A549 (cell line): ENCODE measurements around the gene EDEM1. TPM values are rescaled to one million over a fixed set of nuclear protein-coding genes. Genes with fewer than 3 reads are reported as not detected.

Experiments used
- ATAC-seq, 2 experiments: fragments of 200-7000 bp in 1 of 2; fragments of >200 bp in 1 of 2; cut with Nextera tagmentation in 1 of 2; cut with Tn5 transposase in 1 of 2; 3 replicates each; pipeline versions ENCODE4 v1.8.0 to v1.9.1; 2018 to 2020; ENCODE audit warnings: mild to moderate bottlenecking in 1 of 2, moderate library complexity in 1 of 2
- CTCF ChIA-PET: fragments of 300-600 bp; sonication (Branson Sonifier 250); formaldehyde crosslinking; extraction: SDS; loops from one replicate; lab custom pipeline; 2021; ENCODE audit warnings: antibody characterized with exemption, inconsistent platforms; lab: Yijun Ruan, JAX
- POLR2A ChIA-PET: fragments of 350-600 bp; formaldehyde crosslinking; extraction: SDS; loops from one replicate; lab custom pipeline; 2021; ENCODE audit warnings: antibody characterized with exemption, inconsistent platforms; lab: Yijun Ruan, JAX
- DNase-seq, 2 experiments: peaks; one replicate each; pipeline versions ENCODE4 v3.0.0 to v3.0.0-alpha.2; 2011 to 2016; ENCODE audit warnings: low read depth in 1 of 2, low spot score in 1 of 2
- FAIRE-seq: peaks from 2 replicates; lab custom pipeline; 2011; peaks lifted over from hg19 to GRCh38; lab: Jason Lieb, UNC
- H3K27ac ChIP-seq, 2 experiments: fragments of >200 bp; sonication (Bioruptor Twin); formaldehyde crosslinking; 3 replicates each; pipeline ENCODE4 v1.5.1; 2016 to 2017
- H3K4me1 ChIP-seq: fragments of >200 bp; sonication (Bioruptor Twin); formaldehyde crosslinking; 3 replicates; pipeline ENCODE4 v1.6.1; 2016
- H3K4me2 ChIP-seq: fragments of >200 bp; sonication (Bioruptor Twin); formaldehyde crosslinking; 3 replicates; pipeline ENCODE4 v1.6.1; 2016
- H3K4me3 ChIP-seq: fragments of >200 bp; sonication (Bioruptor Twin); formaldehyde crosslinking; 3 replicates; pipeline ENCODE4 v1.5.1; 2016
- H3K9me3 ChIP-seq: fragments of >200 bp; sonication (Bioruptor Twin); formaldehyde crosslinking; 3 replicates; pipeline ENCODE4 v1.6.1; 2016
- BHLHE40 ChIP-seq: IDR thresholded peaks from 2 replicates; pipeline ENCODE4 v1.6.1; 2012; ENCODE audit warnings: low read depth, low read length, inconsistent platforms
- CBX2 ChIP-seq: fragments of 200-600 bp; sonication (generic); IDR thresholded peaks from 2 replicates; pipeline ENCODE4 v1.6.1; 2016; ENCODE audit warnings: low read depth, mild to moderate bottlenecking, borderline replicate concordance
- CEBPB ChIP-seq, 2 experiments: fragments of >200 bp in 1 of 2; sonication (Bioruptor Twin) in 1 of 2; formaldehyde crosslinking in 1 of 2; IDR thresholded peaks; 2 replicates each; pipeline ENCODE4 v1.6.1; 2012 to 2016
- CHD4 ChIP-seq: fragments of 200-600 bp; sonication (generic); IDR thresholded peaks from 2 replicates; pipeline ENCODE4 v1.6.1; 2016; ENCODE audit warnings: antibody characterized with exemption, mild to moderate bottlenecking, borderline replicate concordance
- EHF ChIP-seq: fragments of 250-450 bp; sonication (Bioruptor Pico); IDR thresholded peaks from 2 replicates; pipeline ENCODE4 v1.5.0; 2020; ENCODE audit warnings: mild to moderate bottlenecking
- EHMT2 ChIP-seq: fragments of 200-600 bp; sonication (generic); IDR thresholded peaks from 2 replicates; pipeline ENCODE4 v1.6.1; 2016; ENCODE audit warnings: antibody characterized with exemption, low read depth, mild to moderate bottlenecking, moderate library complexity
- FOSB ChIP-seq: fragments of 250-450 bp; sonication (Bioruptor Pico); IDR thresholded peaks from 2 replicates; pipeline ENCODE4 v1.5.0; 2020; ENCODE audit warnings: mild to moderate bottlenecking, moderate library complexity
- HMGXB4 ChIP-seq: fragments of 250-450 bp; sonication (Bioruptor Pico); IDR thresholded peaks from 2 replicates; pipeline ENCODE4 v1.5.0; 2021; ENCODE audit warnings: mild to moderate bottlenecking, moderate library complexity, borderline replicate concordance
- JUN ChIP-seq, 2 experiments: fragments of >200 bp; sonication (Bioruptor Twin); formaldehyde crosslinking; IDR thresholded peaks; 2 replicates in 1 of 2; 3 replicates in 1 of 2; pipeline ENCODE4 v1.6.1; 2016 to 2017
- RAD21 ChIP-seq, 2 experiments: fragments of >200 bp in 1 of 2; sonication (Bioruptor Twin) in 1 of 2; formaldehyde crosslinking in 1 of 2; IDR thresholded peaks in 1 of 2; conservative IDR thresholded peaks in 1 of 2; 2 replicates in 1 of 2; 3 replicates in 1 of 2; pipeline ENCODE4 v1.6.1; 2012 to 2018; ENCODE audit warnings: inconsistent platforms in 1 of 2
- REST ChIP-seq: fragments of 200-600 bp; sonication (generic); IDR thresholded peaks from 2 replicates; pipeline ENCODE4 v1.6.1; 2016; ENCODE audit warnings: antibody characterized with exemption, mild to moderate bottlenecking, moderate library complexity
- SREBF2 ChIP-seq: fragments of 450-650 bp; IDR thresholded peaks from 2 replicates; pipeline ENCODE4 v1.6.1; 2014; ENCODE audit warnings: mild to moderate bottlenecking, moderate library complexity
- WGBS: methylation state at CpG from one replicate; pipeline ENCODE4 v1.1.6; 2017; ENCODE audit errors: missing lambda C conversion rate; 5-methylcytosine and 5-hydroxymethylcytosine counted together
- polyA plus RNA-seq, 4 experiments: library from polyadenylated mRNA; depleted of rRNA in 3 of 4; stranded (reverse); fragments of >200 nt; fragmentation: RNase III in 1 of 4; extraction: RNeasy Plus Mini Kit Qiagen cat#74134 plus additional on column Dnase treatment in 1 of 4; gene quantifications; 2 replicates in 3 of 4; 3 replicates in 1 of 4; pipeline ENCODE4 v1.2.3, GENCODE V29; 2011 to 2017
- TF ChIP-seq, protein P1 (sequence below): fragments of 150-350 bp; IDR thresholded peaks from 2 replicates; pipeline ENCODE4 v1.6.1; 2014; ENCODE audit warnings: low read depth, mild to moderate bottlenecking, low read length

Gene EDEM1
- polyA plus RNA-seq, 2 of the 4 experiments (the other 2 are of a cell fraction), result 16.3 to 40.9 TPM

DNA sequence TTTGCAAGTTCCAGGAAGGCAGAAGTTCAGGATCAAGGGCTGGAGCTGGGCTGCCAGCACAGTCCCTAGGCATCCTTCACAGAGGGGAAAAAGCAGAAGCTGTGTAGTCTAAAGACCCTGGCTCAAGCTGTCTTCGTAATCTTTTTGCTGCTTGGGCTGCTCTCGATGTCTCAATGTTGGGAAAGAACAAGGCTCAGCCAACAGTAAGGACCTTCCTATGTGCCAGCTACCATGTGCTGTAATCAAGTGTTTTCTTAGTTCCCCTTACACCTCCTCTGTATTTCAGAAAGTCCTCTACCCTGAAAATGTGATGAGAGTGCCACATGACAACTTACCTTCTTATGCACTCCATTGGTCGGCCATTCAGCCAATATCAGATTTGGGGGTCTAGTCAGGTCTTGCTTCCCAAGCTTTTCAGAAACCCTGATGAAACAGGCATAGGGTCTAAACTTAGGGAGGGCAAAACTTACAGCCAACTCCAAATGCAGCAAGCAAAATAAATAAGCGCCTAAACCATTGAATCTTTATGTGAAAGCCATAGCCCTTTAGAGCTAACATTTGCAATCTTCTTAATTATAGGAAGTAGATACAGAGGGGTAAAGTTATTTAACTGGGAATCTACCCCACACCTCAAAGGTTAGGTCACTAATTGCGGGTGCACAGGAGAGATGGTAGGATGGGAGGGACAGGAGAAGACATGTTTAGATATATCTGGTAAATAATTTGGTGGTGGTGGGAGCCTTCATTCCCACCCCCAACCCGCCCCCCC, 1.2 kb upstream of the EDEM1 start:
- TF ChIP-seq JUN (IDR thresholded peaks at IDR 0.05), result 0 out of 5 replicates have a peak, but pooled peaks of 1 of the 2 experiments have one; percentile 34
- TF ChIP-seq CHD4, result no peak
- no peak for DNase-seq
- Histone ChIP-seq H3K4me3 (peak overlapping the region; percentile 49), H3K4me2 (peak overlapping the region; percentile 93), H3K4me1 (peaks cover 22% of the 10 kb centered on the region; the same call in 2 of the 3 replicates), H3K27ac (peak overlapping the region; percentile 68 to 76), H3K9me3 (no peaks in the 10 kb centered on the region)
- FAIRE-seq, result no peak
- 75% methylated on average over 6 of the region's 6 CpGs for WGBS
- CTCF ChIA-PET, result interaction anchor here (0.9 to 1.6 kb wide), 5 partner anchors 8 to 531 kb away, joined by 3 to 4 read pairs (median 3); no protein-coding TSS in a partner anchor
- POLR2A ChIA-PET, result interaction anchor here (1.0 to 1.1 kb wide), 2 partner anchors 24 to 693 kb away, joined by 3 to 6 read pairs; no protein-coding TSS in a partner anchor
- no peak for ATAC-seq

DNA sequence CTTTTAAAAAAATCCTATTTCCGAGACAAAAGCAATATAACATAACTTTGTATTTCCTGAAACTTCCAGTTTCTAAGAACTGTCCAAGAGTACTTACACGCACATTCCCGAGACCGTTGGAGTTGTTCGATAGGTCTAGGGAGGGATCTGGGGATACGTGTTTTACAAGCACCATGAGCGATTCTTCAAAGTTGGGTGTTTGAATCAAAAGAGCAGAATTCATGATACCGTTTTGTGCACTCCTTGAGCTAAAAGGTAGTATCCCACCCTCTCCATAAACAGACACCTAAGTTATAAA, 700 bp upstream of the EDEM1 start:
- FAIRE-seq (no peak), ATAC-seq (no peak), DNase-seq (no peak)
- Histone ChIP-seq H3K4me3 (peak overlapping the region; percentile 49), H3K4me1 (peaks cover 26% of the 10 kb centered on the region; the same call in 2 of the 3 replicates), H3K9me3 (no peaks in the 10 kb centered on the region), H3K4me2 (peak overlapping the region; percentile 93), H3K27ac (peak overlapping the region; percentile 68 to 76)
- TF ChIP-seq BHLHE40, result no peak
- no peak for TF ChIP-seq FOSB (CRISPR knock-in tag)
- TF ChIP-seq SREBF2, result no peak
- TF ChIP-seq REST, result no peak
- TF ChIP-seq CEBPB (IDR thresholded peaks at IDR 0.05), result no peak
- TF ChIP-seq, protein P1, sequence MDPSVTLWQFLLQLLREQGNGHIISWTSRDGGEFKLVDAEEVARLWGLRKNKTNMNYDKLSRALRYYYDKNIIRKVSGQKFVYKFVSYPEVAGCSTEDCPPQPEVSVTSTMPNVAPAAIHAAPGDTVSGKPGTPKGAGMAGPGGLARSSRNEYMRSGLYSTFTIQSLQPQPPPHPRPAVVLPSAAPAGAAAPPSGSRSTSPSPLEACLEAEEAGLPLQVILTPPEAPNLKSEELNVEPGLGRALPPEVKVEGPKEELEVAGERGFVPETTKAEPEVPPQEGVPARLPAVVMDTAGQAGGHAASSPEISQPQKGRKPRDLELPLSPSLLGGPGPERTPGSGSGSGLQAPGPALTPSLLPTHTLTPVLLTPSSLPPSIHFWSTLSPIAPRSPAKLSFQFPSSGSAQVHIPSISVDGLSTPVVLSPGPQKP, result no peak
- no peak for TF ChIP-seq EHMT2
- no peak for TF ChIP-seq RAD21 (conservative IDR thresholded peaks at IDR 0.05 in 1 of 2, IDR thresholded peaks at IDR 0.05 in 1 of 2)
- no peak for TF ChIP-seq EHF (CRISPR knock-in tag)
- TF ChIP-seq CBX2, result no peak
- TF ChIP-seq HMGXB4 (CRISPR knock-in tag), result no peak
- ChIA-PET CTCF (interaction anchor here (1.0 kb wide), 1 partner anchor 531 kb away, joined by 4 read pairs; no protein-coding TSS in a partner anchor), POLR2A (interaction anchor here (1.0 to 1.1 kb wide), 2 partner anchors 25 to 693 kb away, joined by 3 to 6 read pairs; no protein-coding TSS in a partner anchor)
- WGBS, result 44% methylated on average over 8 of the region's 8 CpGs
